HG02884 (cell line): ENCODE results near the gene AP3S1.
"Not testable (repeated sequence)": the region's sequence is repeated elsewhere in the genome, so short reads cannot be mapped to it uniquely, and the experiment has no call there.

Source experiments
- ATAC-seq: cut with Tn5 transposase; IDR thresholded peaks from one replicate; pipeline ENCODE4 v1.9.1; 2021; ENCODE audit warnings: mild to moderate bottlenecking, moderate library complexity; ENCODE audit not compliant: unreplicated experiment

The AP3S1 gene

DNA sequence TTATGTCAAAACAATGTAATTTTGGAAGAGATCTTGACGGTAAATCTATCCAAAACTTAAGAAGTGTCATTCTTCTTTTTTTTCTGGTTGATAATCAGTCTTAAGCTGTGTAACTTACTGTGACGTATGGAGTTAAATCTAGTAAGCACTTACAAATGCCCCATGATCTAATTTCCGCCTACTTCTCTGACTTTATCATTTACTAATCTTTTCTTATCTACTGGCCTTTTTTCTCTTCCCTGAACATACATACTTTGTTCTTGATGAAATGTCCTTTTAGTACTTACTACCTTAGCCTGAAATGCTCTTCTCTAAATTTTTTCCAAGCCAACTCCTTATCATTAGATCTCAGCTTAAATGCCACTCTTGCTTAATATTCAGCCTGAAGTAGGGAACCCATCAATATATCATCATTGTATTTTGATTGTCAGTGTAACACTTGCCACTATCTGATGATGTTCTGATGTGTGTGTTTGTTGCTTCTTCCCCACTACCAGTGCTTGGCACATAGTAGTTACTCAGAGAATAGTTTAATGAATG lies 27.6 kb downstream of the AP3S1 start:
- no peak for ATAC-seq

DNA sequence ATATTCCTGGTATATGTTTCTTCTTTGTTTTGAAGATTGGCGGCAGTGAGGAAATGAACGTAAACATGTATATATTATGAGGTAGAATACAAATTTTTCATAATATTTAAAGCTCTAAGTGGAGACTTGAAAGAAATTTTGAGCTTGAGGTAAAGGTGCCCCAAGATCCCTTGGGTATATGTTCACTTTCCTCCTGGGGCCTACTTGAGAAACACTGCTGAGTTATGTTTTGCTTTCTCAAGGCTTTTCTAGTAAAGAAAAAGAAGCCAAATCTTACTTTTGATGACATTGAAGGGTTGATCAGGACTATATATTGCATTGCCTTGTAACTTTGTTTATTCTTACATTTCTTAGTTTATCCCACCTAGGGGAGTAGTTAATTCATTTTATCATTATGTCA lies 30.7 kb downstream of the AP3S1 start:
- ATAC-seq = no peak

DNA sequence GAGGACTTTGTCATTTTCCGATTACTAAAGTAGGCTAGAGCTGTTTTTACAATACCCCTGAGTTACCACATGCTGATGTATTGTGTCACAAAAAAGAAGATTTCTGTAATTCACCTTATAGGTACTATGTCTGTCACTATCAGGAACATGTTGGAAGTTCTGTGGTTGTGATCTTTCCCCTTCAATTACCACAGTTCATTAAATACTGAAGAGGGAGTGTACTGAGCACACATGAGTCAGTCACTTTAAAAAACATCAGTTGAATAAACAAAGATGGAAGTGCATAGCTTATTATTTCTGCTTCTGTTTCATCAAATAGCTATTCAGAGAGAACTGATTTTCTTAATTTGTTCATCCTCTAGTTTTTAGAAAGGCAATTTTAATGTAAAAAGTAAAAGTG lies 31.7 kb downstream of the AP3S1 start:
- no peak for ATAC-seq

DNA sequence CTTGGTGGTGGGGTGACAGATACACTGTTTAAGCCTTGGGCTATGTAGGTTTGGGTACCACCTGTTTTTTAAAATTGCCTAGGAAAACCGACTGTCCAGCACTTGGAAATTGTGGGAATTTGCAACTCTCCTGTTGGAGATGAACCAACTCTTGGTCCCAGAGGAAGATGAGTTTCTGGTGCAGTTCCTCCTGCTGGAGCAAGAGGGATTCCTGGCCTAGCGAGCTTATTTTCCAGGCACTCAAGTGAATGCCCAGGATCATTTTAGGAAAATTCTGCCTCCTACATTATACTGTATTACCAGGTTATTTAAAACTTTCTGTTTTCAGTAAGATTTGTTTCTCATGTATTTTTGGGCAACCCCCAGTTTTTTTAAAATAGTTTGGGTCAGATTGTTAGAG lies 33.7 kb downstream of the AP3S1 start:
- no peak for ATAC-seq

DNA sequence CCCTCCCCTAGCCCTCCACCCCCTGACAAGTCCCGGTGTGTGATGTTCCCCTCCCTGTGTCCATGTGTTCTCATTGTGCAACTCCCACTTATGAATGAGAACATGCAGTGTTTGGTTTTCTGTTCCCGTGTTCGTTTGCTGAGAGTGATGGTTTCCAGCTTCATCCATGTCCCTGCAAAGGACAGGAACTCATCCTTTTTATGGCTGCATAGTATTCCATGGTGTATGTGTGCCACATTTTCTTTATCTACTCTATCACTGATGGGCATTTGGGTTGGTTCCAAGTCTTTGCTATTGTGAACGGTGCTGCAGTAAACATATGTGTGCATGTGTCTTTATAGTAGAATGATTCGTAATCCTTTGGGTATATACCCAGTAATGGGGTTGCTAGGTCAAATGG lies 35.6 kb downstream of the AP3S1 start:
- not testable (repeated sequence) for ATAC-seq

DNA sequence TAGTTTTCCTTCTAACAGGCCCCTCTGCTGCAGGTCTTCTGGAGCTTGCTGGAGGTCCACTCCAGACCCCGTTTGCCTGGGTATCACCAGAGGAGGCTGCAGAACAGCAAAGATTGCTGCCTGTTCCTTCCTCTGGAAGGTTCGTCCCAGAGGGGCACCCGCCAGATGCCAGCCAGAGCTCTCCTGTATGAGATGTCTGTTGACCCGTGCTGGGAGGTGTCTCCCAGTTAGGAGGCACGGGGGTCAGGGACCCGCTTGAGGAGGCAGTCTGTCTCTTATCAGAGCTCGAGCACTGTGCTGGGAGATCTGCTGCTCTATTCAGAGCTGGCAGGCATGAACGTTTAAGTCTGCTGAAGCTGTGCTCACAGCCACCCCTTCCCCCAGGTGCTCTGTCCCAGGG lies 40.7 kb downstream of the AP3S1 start:
- not testable (repeated sequence) for ATAC-seq

DNA sequence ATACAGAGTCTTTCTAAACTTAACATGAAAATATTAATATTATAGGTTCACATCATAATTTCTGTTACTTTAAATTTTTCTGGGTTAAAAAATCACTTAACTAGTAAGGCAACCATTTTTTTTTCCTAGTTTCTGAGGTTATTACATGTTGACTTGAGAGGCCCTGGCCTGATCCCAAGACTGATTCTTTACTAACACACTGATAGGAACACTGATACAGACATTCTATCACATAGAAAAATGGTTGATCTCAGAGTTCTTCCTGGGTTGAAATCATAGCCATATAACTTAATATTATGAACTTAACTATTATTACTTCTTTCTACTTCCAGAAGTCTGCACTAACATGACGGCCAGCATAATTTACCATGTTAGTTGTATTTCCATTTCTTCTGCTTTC lies 43.0 kb downstream of the AP3S1 start:
- ATAC-seq = no peak

DNA sequence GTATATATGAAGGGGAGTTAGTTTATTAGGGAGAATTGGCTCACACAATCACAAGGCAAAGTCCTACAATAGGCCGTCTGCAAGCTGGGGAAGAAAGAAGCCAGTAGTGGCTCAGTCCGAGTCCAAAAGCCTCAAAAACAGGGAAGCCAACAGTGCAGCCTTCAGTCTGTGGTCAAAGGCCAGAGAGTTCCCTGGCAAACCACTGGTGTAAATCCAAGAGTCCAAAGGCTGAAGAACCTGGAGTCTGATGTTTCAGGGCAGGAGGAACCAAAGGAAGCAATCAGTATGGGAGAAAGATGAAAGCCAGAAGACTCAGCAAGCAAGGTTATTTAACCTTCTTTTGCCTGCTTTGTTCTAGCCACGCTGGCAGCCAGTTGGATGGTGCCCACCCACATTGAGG lies 43.5 kb downstream of the AP3S1 start:
- ATAC-seq = not testable (repeated sequence)

DNA sequence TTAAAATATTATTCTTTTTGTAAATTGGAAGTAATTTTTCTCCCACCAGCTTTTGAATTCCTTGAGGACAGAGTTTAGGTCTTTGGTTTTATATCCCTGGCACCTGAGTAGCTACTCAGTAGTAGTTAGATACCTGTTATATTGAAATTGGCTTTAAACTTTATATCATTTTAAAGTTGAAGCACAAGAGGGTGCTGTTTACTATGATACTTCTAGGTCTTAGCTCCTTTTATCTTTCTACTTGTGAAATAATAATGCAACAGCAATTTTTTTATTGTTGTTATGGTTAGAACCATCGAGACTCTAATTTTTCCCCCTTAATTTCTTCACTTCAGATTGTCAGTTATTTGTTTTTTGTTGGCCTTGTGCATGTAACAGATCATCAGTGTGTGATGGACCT lies 46.3 kb downstream of the AP3S1 start:
- no peak for ATAC-seq

DNA sequence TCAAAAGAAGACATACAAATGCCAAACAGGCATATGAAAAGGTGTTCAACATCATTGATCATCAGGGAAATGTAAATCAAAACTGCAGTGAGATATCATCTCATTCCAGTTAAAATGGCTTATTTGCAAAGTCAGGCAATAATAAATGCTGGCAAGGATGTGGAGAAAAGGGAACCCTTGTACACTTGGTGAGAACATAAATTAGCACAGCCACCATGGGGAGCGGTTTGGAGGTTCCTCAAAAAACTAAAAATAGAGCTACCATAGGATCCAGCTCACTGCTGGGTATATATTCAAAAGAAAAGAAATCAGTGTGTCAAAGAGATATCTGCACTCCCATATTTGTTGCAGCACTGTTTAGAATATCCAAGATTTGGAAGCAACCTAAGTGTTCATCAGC lies 50.3 kb downstream of the AP3S1 start:
- no peak for ATAC-seq

DNA sequence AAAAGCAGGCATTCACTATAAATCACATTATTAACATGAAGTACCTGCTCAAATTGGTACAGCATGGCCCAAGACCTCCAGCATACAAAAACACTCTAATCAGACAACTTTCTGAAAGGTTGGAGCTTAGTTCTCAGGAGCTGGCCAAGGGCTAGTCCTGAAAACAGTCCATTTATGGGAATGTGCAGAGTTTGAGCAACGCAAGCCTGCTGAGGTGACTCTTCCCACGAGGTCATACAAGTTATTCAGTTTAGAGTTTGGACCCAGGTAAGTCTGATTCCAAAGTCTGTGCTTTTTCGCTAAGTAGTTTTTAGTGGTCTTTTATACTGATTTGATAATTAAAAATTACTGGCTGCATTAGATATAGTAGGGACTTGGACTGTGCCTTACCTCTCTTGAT lies 52.6 kb downstream of the AP3S1 start:
- ATAC-seq = no peak

DNA sequence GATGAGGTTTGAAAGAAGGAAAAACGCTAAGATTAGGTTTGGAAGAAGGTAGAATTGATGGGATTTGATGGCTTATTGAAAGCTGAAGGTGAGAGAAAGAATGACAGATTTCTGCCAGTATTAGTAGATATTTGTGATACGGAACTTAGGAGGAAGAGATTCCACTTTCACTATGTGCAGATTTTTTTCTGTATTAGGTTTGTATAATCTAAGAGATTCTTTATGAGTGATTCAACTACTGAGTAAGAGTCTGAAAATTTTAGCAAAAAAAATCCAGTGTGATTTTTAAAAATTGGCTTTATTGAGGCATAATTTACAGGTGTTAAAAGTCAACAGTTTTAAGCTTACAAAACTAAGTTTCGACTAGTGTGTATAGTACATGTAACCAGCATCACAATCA lies 54.1 kb downstream of the AP3S1 start:
- no peak for ATAC-seq

DNA sequence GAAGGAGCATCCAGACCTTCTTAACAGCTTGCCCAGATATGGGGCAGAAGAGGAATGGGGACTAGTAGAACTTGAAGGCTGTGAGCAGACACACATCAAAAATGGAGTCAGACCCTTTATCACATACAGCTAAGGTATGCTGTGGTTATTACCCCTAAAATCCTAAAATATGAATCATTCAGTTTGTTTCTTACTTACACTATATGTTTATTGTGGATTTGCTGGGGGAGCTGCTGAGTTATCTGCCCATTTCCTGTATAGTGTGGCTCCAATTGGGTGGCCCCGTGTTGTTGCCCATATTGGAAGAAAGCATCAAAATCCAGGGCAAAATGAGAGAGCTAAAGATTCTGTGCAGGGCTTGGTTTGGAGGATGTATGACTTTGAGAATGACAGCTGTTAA lies 56.9 kb downstream of the AP3S1 start:
- ATAC-seq = no peak

DNA sequence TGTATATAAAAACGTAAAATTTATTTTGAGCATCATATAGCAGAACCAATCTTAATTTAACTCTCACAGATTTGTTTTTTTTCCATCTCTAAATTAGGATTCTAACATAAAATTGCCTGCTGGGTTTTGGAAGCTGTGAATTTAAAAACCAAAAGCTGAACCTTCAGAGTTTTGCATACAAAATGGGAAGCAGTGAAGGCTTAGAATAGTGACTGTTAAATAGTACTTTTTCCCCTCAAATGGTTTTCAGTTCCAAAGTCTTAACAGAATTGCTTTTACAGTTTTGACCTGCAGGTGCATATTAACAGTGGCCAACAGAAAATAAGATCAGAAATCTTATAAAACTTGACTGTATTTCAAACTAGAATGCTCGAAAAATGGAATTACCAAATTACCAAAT lies 65.4 kb downstream of the AP3S1 start:
- no peak for ATAC-seq

DNA sequence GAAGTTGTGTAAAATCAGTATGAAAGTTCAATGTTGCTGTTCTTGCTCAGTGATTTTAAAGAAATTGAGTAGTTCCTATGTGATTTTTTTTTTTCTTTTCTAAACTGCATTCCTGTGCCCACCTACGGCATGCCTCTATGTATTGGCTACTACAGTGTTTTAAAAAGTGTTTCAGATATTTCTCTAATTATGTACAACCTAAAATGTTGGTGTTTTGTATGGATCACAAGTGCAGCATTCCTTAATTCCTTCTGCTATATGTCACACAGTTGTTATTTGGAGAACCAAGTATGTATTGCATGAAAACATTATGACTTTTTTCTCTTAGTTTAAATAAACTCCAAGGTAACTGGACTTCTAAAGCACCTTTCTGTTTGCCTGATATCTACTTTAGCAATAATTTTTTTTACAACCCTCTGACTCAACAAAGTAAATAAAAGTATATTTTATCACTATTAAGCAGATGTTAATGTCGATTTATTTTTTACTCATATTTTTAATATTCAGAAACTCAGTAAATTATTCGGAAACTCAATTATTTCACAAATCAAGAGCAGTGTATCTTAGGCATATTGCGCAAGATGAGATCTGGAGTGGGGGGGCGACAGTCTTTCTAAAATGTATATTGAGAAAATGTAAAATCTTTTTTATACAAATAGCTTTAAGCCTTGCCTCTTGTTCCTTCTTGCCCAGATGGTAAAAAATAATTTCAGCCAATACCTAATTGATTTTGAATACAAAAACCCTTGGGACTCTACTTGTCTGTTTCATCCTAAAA lies 72.1 kb downstream of the AP3S1 start:
- not testable (repeated sequence) for ATAC-seq

DNA sequence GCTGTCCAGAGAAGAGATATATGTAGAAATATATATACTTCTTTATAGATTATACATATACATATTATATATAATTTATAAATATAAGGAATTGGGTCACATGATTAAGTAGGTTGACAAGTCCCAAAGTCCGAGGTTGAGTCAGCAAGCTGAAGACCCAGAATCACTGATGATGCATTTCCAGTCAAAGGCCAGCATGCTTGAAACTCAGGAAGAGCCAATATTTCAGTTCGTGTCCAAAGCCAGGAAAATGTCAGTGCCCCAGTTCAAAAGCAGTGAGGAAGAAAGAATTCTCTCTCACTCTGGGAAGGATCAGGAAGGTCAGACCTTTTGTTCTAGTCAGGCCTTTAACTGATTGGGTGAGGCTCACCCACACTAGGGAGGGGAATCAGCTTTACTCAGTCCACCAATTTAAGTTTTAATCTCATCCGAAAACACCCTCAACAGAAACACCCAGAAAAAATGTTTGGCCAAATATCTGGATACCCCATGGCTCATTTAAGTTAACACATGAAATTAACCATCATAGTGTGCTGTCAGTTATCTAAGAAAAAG lies 78.5 kb downstream of the AP3S1 start:
- ATAC-seq = no peak

DNA sequence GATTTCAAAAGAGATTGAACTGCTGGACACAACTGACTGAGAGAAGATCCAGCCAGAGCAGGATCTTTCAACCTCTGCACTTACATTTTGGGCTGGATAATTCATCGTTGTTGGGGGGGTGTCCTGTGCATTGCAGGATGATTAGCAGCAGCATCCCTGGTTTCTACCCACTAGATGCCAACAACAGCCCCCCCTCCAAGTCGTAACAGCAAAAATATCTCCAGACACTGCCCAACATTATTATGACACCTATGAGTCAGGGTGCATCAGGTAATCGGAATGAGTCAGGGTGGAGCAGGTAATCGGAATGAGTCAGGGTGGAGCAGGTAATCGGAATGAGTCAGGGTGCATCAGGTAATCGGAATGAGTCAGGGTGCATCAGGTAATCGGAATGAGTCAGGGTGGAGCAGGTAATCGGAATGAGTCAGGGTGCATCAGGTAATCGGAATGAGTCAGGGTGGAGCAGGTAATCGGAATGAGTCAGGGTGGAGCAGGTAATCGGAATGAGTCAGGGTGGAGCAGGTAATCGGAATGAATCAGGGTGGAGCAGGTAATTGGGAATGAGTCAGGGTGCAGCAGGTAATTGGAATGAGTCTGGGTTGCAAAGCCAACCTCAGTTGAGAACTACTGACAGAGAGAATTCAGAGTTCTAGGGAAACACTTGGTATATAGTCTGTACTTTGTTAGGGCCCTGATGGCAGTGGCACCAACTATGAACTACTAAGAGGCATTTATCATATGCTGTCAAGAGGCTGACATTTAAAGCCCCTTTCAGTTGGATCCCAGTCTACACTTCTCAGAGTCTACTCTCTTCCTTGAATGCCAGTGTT lies 87.1 kb downstream of the AP3S1 start:
- ATAC-seq = not testable (repeated sequence)

DNA sequence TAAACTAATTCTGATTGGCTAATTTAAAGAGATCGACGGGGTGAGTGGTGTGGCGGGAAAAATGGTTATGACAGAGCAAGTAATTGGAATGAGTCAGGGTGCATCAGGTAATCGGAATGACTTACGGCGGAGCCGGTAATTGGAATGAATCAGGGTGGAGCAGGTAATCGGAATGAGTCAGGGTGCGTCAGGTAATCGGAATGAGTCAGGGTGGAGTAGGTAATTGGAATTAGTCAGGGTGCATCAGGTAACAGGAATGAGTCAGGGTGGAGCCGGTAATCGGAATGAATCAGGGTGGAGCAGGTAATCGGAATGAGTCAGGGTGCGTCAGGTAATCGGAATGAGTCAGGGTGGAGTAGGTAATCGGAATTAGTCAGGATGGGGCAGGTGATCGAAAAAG lies 88.4 kb downstream of the AP3S1 start:
- ATAC-seq = not testable (repeated sequence)

DNA sequence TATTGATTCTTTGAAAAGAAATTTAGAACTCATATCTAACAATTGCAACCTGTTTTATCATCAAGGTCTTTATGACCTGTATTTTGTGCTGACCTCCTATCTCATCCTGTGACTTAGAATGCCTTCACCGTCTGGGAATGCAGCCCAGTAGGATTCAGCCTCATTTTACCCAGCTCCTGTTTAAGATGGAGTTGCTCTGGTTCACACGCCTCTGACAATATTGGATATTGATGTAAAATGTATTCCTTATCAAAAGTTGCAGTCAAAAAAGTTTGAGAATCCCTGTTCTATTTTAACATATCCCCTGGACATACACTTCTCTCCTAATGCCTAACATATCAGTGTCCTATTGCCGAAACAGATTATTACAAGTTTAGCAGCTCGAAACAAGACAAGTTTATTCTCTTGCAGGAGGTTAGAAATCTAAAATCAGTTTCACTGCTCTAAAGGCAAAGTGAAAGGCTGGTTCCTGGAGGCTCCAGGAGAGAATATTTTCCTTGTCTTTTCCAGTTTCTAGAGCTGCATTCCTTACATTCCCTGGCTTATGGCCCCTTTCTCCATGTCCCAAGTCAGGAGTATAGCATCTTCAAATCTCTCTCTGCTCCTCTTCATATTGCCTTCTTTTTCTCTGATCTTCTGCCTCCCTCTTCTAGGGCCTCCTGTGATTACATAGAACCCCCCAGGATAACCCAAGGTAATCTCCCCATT lies 89.0 kb downstream of the AP3S1 start:
- ATAC-seq = no peak

DNA sequence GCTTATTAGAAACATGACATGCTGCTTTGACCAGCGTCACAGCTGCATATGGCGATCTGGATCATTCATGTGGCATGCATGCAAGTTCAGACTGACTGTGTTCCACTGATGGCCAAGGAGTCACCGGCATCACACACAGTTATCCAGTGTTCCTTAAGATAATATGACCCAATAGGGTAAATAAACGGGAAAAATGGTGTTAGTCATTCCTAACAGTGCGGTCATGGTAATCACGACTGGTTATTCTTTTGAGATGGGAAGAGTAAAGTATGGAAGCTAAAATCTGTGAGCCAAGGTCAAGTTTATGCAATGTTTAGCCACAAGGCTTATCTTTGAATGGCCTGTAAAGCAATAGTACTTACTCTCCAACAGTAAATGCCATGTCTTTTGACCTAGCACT lies 91.3 kb downstream of the AP3S1 start:
- ATAC-seq = no peak

DNA sequence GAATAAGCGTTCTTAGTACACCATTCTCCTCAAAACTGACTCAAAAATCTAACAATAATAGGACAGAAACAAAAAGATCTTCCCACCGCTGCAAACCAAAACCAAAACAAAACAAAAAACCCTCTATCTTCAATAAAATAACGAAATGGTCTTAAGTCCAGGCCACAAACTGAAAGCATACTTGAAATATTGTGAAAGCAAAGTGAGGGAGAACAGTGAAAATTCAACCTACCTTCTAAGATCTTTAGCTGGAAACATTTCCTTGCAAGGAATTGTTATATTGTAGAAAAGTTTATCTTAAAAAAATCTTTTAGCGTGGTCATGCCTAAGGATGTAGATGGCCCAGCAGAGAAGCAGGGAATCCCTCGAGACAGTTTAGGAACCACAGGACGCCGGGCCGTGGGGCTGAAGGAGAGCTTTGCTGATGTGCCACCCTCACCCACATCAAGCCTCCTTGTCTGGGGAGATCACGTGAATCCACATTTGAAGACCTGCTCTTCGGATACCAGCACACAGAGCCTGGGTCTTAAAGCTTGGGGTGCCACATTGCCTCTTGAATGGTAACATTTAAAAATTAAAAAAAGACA lies 92.7 kb downstream of the AP3S1 start:
- no peak for ATAC-seq
